Testis (tissue), 2 donors: Measurements from ENCODE around the gene SLFN12.

Source experiments
- CTCF ChIP-seq, 3 experiments: fragments of 450-650 bp in 2 of 3; fragments of 200-600 bp in 1 of 3; sonication (generic) in 1 of 3; IDR thresholded peaks; one replicate each; pipeline ENCODE4 v1.5.1; 2016 to 2019; ENCODE audit warnings: antibody characterized with exemption in 3 of 3, mild to moderate bottlenecking in 2 of 3, moderate library complexity in 1 of 3
- POLR2A ChIP-seq: fragments of 450-650 bp; IDR thresholded peaks from one replicate; pipeline ENCODE4 v1.6.1; 2017; ENCODE audit warnings: antibody characterized with exemption, mild to moderate bottlenecking, moderate library complexity

GRCh38 chr17:35438433-35438832, 6.1 kb upstream of the SLFN12 start:
- TF ChIP-seq CTCF (IDR thresholded peaks at IDR 0.05) (no peak), POLR2A (no peak)
